Measurements from ENCODE around the gene KATNAL1. TPM values are rescaled to one million over a fixed set of nuclear protein-coding genes. Genes with fewer than 3 reads are reported as not detected.

KATNAL1 gene
- polyA plus RNA-seq, 3 donors: 0.49 to 1.2 (median 1.0) TPM

DNA sequence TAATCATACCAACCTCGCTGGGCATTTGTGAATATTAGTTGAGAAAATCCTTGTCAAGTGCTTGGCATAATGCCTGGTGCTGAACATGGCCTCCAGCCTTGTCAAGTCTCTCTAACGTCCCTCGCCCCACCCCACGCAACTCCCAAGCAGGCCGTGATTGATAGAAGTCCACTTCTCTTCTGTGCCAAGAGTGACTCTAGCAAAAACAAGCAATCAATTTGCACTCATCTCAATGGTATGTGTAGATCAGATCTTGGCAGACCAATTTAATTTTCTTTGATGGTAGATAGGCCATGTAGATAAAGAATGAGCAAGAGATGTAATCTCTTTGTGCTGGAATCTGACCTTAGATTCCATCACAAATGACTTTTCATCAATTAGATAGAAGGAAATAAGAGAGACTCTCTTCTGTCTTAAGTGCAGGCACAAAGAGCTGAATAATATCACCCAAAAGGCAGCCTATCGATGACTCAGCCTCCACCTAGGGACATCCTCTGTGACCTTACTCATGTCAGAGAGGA, 31.0 kb upstream of the KATNAL1 start:
- H3K9me3 ChIP-seq (replicated peaks in 1 of 2; ENCODE audit: control insufficient read depth in 1 of 2, insufficient read depth in 1 of 2, low read length in 2 of 2): no peaks in the 10 kb centered on the region
- no peaks in the 10 kb centered on the region for H3K79me2 ChIP-seq (ENCODE audit: insufficient read depth, low read length)
- peaks cover 0 to 13% of the 10 kb centered on the region in 2 donors for H3K4me1 ChIP-seq (ENCODE audit: control insufficient read depth in 1 of 2, insufficient read depth in 2 of 2, low read length in 2 of 2)
- no peak overlapping the region for H2AFZ ChIP-seq (ENCODE audit: insufficient read depth, low read depth, low read length, poor library complexity, severe bottlenecking)
- Mint-ChIP-seq H3K27me3 (ENCODE audit: low read depth in 3 of 3) (peaks cover 0 to 5% (median 1%) of the 10 kb centered on the region in 3 donors), H3K9me3 (no peaks in the 10 kb centered on the region), H3K27ac (no peak overlapping the region), H3K4me3 (no peak overlapping the region), H3K4me1 (peaks cover 16% of the 10 kb centered on the region), H3K36me3 (no peaks in the 10 kb centered on the region)
- no peak overlapping the region for H3K4me3 ChIP-seq (replicated peaks in 1 of 3; ENCODE audit: low read depth in 2 of 3, low read length in 3 of 3)
- H3K9ac ChIP-seq (ENCODE audit: insufficient read depth, low read length, poor library complexity, severe bottlenecking): no peak overlapping the region
- intact Hi-C loops (cut with micrococcal nuclease): loop anchor here in 1 of 2 donors (10.0 kb wide), 1 partner anchor 54 kb away; no protein-coding TSS in a partner anchor
- 93% methylated on average over 3 of the region's 6 CpGs for WGBS (ENCODE audit: insufficient coverage)
- H4K20me1 ChIP-seq (ENCODE audit: insufficient read depth, low read length): no peaks in the 10 kb centered on the region
- H3K36me3 ChIP-seq (replicated peaks in 1 of 2; ENCODE audit: control insufficient read depth in 1 of 2, insufficient read depth in 2 of 2, low read length in 2 of 2): no peaks in the 10 kb centered on the region
- H3K27me3 ChIP-seq (ENCODE audit: control insufficient read depth in 2 of 2, insufficient read depth in 2 of 2, low read length in 2 of 2): no peaks in the 10 kb centered on the region
- DNase-seq: no peak
- no peak overlapping the region for H3K4me2 ChIP-seq (replicated peaks; ENCODE audit: extremely low read depth, low read length, poor library complexity, severe bottlenecking)
- no peak overlapping the region for H3K27ac ChIP-seq (ENCODE audit: low read depth in 1 of 2, low read length in 2 of 2)
- TF ChIP-seq, protein P1, sequence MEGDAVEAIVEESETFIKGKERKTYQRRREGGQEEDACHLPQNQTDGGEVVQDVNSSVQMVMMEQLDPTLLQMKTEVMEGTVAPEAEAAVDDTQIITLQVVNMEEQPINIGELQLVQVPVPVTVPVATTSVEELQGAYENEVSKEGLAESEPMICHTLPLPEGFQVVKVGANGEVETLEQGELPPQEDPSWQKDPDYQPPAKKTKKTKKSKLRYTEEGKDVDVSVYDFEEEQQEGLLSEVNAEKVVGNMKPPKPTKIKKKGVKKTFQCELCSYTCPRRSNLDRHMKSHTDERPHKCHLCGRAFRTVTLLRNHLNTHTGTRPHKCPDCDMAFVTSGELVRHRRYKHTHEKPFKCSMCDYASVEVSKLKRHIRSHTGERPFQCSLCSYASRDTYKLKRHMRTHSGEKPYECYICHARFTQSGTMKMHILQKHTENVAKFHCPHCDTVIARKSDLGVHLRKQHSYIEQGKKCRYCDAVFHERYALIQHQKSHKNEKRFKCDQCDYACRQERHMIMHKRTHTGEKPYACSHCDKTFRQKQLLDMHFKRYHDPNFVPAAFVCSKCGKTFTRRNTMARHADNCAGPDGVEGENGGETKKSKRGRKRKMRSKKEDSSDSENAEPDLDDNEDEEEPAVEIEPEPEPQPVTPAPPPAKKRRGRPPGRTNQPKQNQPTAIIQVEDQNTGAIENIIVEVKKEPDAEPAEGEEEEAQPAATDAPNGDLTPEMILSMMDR (IDR thresholded peaks at IDR 0.05): no peak

DNA sequence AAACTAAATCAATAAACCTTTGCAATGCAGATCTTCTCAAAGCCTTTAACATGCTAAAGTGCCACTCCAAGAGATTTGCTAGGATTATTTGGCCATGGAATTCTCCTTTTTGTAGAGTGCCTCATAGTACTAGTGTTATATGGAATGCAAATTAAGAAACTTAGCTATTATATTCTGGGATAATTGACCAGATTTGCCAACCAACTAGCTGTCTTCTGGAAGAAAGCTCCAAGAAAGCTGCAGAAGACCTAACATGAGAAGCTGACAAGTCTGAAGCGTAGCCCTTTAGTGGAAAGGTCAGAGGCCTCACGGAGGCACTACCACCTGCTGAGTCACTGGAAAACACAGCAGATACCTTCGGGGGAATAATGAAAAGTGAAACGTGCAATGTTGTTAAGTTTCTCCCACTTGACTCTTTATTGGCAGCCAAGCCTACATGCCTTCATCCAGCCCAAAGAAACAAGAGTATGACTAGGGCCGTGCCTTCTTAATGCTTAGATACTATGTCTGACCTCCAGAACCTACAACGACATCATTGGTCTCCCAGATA, 29.8 kb upstream of the KATNAL1 start:
- Histone ChIP-seq H3K27ac (ENCODE audit: low read depth in 1 of 2, low read length in 2 of 2) (no peak overlapping the region), H3K9me3 (replicated peaks in 1 of 2; ENCODE audit: control insufficient read depth in 1 of 2, insufficient read depth in 1 of 2, low read length in 2 of 2) (no peaks in the 10 kb centered on the region), H4K20me1 (ENCODE audit: insufficient read depth, low read length) (no peaks in the 10 kb centered on the region), H3K4me1 (ENCODE audit: control insufficient read depth in 1 of 2, insufficient read depth in 2 of 2, low read length in 2 of 2) (peaks cover 0 to 13% of the 10 kb centered on the region in 2 donors), H3K27me3 (ENCODE audit: control insufficient read depth in 2 of 2, insufficient read depth in 2 of 2, low read length in 2 of 2) (no peaks in the 10 kb centered on the region), H3K9ac (ENCODE audit: insufficient read depth, low read length, poor library complexity, severe bottlenecking) (no peak overlapping the region), H3K4me3 (replicated peaks in 1 of 3; ENCODE audit: low read depth in 2 of 3, low read length in 3 of 3) (no peak overlapping the region), H3K36me3 (replicated peaks in 1 of 2; ENCODE audit: control insufficient read depth in 1 of 2, insufficient read depth in 2 of 2, low read length in 2 of 2) (no peaks in the 10 kb centered on the region), H2AFZ (ENCODE audit: insufficient read depth, low read depth, low read length, poor library complexity, severe bottlenecking) (no peak overlapping the region), H3K4me2 (replicated peaks; ENCODE audit: extremely low read depth, low read length, poor library complexity, severe bottlenecking) (no peak overlapping the region), H3K79me2 (ENCODE audit: insufficient read depth, low read length) (no peaks in the 10 kb centered on the region)
- H3K36me3 Mint-ChIP-seq: no peaks in the 10 kb centered on the region
- no peak overlapping the region for H3K27ac Mint-ChIP-seq
- H3K4me1 Mint-ChIP-seq: peaks cover 18% of the 10 kb centered on the region
- peaks cover 0 to 3% (median 1%) of the 10 kb centered on the region in 3 donors for H3K27me3 Mint-ChIP-seq (ENCODE audit: low read depth in 3 of 3)
- TF ChIP-seq, protein P1 (IDR thresholded peaks at IDR 0.05): no peak
- H3K9me3 Mint-ChIP-seq: no peaks in the 10 kb centered on the region
- 93% methylated on average over 2 of the region's 6 CpGs for WGBS (ENCODE audit: insufficient coverage)
- intact Hi-C loops (cut with micrococcal nuclease): loop anchor here in 1 of 2 donors (10.0 kb wide), 1 partner anchor 52 kb away; no protein-coding TSS in a partner anchor
- H3K4me3 Mint-ChIP-seq: no peak overlapping the region
- DNase-seq: no peak

All from CD14-positive monocyte (primary cell).